GM20000 (cell line): ENCODE results near the gene VWA5B1.
A peak's percentile ranks its signal among the peaks of the same experiment; 100 is the strongest.

ENCODE experiments used
- DNase-seq: peaks from one replicate; pipeline ENCODE4 v3.0.0; 2012; ENCODE audit warnings: low spot score
- TF ChIP-seq, protein P1 (sequence below): IDR thresholded peaks from 2 replicates; pipeline ENCODE4 v1.5.1; 2012; ENCODE audit warnings: mild to moderate bottlenecking, control low read depth; ENCODE audit errors: extremely low read depth, missing control alignments

Gene VWA5B1

DNA sequence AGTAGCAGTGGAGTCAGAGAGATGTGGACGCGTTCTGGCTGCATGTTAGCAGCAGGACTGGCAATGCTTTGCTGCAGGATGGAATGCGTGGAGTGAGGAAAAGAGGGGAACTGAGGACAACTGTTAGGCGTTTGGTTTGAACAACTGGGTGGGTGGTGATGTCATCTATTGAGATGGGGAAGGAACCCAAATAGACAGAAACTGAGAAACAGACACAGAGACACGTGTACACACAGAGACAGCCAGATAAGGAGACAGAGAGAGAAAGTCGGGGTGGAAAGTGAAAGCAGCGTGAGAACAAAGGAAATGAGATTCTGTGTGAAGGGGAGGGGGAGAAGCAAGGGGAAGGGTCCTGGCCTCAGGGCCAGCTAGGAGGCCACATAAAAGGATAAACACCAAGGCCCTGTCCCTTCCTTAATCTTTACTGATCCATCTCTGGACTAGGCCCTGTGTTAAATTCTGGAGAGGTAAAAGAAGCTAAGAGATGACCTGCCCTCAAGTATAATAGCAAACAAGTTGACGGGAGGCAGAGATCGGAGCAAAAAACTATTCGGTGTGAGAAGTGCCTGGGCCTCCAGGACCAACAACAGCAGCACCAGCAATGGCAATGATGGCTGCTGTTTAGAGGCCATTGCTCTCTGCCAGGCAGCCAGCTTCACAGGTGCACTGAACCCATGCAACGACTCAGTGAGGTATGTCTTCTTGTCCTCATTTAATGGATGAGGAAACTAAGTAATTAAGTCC lies 31.6 kb downstream of the VWA5B1 start:
- DNase-seq: peak; percentile 87
- TF ChIP-seq, protein P1, sequence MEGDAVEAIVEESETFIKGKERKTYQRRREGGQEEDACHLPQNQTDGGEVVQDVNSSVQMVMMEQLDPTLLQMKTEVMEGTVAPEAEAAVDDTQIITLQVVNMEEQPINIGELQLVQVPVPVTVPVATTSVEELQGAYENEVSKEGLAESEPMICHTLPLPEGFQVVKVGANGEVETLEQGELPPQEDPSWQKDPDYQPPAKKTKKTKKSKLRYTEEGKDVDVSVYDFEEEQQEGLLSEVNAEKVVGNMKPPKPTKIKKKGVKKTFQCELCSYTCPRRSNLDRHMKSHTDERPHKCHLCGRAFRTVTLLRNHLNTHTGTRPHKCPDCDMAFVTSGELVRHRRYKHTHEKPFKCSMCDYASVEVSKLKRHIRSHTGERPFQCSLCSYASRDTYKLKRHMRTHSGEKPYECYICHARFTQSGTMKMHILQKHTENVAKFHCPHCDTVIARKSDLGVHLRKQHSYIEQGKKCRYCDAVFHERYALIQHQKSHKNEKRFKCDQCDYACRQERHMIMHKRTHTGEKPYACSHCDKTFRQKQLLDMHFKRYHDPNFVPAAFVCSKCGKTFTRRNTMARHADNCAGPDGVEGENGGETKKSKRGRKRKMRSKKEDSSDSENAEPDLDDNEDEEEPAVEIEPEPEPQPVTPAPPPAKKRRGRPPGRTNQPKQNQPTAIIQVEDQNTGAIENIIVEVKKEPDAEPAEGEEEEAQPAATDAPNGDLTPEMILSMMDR: no peak

DNA sequence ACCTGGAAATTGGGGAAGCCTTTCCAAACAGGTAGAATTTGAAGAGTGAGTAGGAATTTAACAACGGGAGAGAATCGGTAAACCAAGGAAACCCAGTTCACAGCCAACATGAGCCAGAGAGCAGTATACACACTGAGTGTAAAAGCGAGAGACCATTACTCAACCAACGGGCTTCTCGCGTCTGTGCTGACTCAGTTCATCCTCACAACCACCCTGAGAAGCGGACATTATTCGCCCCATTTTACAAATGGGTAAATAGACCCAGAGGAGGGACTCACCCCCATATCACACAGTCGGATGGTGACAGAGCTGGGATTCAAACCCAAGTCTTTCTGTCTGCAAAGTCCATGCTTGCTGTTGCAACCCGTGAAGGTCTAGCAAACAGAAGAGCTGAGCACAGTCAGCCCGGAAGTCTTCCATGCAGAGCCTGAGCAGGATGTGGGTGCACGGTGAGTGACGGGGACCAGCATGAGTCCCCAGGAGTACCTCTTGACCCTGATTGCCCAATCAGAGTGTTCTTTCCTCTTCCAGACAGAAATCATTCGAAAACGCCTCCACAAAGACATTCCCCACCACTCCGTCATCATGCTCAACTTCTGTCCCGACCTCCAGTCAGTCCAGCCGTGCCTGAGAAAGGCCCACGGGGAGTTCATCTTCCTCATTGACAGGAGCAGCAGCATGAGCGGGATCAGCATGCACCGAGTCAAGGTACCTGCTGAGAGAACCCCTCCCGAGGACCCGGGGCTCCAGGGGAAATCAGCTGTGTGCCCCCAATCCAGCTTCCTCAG lies 32.3 kb downstream of the VWA5B1 start:
- DNase-seq: no peak
- TF ChIP-seq, protein P1: no peak

DNA sequence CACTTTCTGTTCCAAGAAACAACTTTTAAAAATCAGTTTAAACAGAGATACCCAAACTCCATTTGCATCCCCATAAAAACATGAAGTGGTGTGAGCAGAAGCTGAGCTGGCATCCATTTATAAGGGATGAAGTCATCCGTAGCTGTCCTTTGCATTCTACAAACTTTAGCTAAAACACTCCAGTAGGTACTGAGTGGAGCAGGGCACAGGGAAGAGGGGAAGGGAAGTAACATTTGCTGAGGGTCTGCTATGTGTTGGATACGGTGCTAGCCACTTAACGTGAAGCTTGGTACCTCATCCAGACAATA lies 32.9 kb downstream of the VWA5B1 start:
- no peak for DNase-seq
- TF ChIP-seq, protein P1: no peak

DNA sequence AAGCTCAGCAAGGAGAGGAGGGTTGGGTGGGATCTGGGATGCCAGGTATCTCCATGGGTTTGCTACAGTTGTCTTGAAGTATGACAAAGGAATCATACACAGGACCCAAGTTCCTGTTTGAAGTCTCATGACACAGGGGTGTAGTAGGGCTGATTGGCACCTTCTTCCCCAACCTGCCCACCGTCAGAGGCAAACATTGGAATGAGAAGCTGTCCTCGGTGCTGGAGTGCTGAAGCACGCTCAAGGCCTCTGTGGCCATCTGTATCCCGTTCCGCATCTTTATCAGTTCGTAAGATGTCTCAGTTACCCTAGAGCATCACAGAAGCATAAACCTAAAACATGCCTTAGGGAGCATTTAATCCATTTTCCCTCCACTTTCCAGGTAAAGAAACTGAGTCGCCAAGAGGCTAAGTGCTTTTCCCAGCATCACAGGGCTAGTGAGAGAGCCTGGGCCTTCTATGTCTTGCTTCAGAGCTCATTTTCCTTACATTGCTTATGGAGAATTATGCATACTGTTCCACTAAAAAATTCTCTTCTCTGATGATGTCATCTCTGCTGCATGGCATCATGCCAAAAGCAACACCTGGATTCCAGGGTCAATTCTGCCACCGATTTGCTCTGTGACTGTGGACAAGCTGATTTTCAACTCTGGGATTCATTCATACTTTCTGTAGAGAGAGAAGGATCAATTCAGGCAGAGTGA lies 34.2 kb downstream of the VWA5B1 start:
- TF ChIP-seq, protein P1: no peak
- no peak for DNase-seq

DNA sequence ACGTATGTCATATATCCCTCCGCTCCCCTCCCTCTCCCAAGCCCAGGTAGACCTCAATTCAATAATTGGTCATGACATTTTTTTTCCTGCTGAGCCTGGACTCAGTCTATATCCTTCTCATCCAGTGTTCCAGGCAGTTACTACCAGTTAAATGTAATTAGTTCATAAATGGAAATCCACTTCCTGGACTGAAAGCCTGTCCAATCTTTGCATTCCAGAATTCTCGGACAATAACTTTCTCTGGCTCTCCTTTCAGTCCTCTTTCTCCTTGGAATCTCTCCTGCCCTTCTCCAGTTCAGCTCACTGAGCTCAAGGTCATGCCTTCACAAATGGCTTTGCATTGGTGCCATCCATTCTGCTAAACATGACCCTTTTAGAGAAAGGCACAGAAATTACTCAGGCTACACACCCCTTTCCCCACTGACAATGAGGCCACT lies 34.8 kb downstream of the VWA5B1 start:
- TF ChIP-seq, protein P1: no peak
- DNase-seq: no peak

DNA sequence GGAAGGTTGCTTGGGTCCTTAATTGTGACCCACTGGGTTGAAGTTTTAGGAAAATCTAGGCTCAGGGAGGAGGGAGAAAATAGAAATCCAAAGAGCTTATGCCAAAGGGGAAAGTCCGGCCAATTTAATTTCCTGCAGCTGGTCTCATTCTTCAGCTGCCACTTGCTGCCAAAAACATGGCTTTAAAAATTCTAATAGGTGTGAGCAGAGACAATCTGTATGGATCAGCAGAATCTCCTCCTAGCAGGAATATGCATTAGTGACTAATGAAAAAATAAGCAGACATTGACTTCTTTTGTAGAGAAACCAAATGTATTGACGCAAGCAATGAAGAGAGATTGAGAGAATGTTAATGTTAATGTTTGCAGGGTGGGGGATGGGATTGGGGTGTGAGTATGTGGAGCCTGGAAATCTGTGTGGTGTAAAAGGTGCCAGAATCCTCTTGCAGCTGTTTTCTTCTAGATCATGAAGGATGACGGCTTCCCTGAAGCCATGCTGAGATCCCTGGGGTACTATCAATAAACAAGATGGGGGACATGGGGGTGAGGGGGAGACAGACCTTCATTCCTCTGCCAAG lies 35.3 kb downstream of the VWA5B1 start:
- DNase-seq: no peak

More for the DNA sequence above, 35.3 kb downstream of the VWA5B1 start:
- TF ChIP-seq, protein P1: no peak
